ENCODE results near the gene DDX54.

Gene DDX54, protein sequence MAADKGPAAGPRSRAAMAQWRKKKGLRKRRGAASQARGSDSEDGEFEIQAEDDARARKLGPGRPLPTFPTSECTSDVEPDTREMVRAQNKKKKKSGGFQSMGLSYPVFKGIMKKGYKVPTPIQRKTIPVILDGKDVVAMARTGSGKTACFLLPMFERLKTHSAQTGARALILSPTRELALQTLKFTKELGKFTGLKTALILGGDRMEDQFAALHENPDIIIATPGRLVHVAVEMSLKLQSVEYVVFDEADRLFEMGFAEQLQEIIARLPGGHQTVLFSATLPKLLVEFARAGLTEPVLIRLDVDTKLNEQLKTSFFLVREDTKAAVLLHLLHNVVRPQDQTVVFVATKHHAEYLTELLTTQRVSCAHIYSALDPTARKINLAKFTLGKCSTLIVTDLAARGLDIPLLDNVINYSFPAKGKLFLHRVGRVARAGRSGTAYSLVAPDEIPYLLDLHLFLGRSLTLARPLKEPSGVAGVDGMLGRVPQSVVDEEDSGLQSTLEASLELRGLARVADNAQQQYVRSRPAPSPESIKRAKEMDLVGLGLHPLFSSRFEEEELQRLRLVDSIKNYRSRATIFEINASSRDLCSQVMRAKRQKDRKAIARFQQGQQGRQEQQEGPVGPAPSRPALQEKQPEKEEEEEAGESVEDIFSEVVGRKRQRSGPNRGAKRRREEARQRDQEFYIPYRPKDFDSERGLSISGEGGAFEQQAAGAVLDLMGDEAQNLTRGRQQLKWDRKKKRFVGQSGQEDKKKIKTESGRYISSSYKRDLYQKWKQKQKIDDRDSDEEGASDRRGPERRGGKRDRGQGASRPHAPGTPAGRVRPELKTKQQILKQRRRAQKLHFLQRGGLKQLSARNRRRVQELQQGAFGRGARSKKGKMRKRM

DNA sequence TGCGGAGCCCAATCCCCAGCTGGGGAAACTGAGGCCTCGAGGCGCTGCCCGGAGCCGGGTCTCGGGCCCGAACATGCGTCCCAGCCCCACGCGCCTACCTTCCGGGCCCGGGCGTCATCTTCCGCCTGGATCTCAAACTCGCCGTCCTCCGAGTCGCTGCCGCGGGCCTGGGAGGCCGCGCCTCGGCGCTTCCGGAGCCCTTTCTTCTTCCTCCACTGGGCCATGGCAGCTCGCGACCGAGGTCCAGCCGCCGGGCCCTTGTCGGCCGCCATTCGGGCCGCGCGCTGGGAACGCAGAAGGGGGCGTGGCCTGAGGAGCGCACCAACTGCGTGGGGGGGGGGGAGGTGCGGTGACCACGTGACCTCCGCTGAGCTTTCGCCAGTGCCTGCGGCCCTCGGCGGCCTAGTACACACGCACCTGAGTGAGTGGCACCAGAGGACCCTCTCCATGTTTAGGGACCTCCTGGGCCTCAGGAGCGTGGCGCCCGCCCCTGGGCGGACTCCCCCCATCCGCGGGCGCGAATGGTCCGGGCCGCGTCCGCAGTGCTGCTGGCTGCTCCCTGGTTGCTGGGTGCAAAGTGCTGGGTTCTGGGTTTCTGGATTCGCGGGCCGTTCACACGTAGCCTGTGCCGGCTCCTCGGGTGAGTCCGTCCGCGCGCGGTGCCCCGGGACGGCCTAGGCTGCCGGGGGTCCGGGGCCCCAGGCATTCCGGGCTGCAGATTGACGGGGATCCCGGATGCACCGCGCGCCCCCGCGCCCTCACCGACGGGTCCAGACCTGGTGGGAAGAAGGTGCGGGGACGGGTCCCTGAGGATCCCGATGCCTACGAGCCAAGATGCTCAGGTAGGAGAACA is at the start of gene DDX54, which contains the start of gene RITA1:
TSS of gene DDX54 (minus strand) at position 299 of the 853 bp plus-strand sequence. CDS start at position 272, 27 bp downstream.
TSS of gene RITA1 (plus strand) at position 542 of the 853 bp plus-strand sequence. CDS start 1,026 bp downstream, outside the sequence.
- peaks cover 15% of the 10 kb centered on the region for H3K4me1 ChIP-seq (ENCODE audit: insufficient read depth, low read length)
- H3K9me3 ChIP-seq (ENCODE audit: low read length) = no peaks in the 10 kb centered on the region
- peaks cover 23% of the 10 kb centered on the region for H3K36me3 ChIP-seq (ENCODE audit: insufficient read depth, low read length)
- H2AFZ ChIP-seq (ENCODE audit: low read depth, low read length) = peak within 1 kb of the TSS; percentile 86
- H3K4me3 ChIP-seq (ENCODE audit: low read length) = peak within 1 kb of the TSS; percentile 85
- no peaks in the 10 kb centered on the region for H3K27me3 ChIP-seq (ENCODE audit: insufficient read depth, low read length)

- Histone ChIP-seq H3K4me3 (ENCODE audit: low read length) (no peak overlapping the region), H3K27me3 (ENCODE audit: insufficient read depth, low read length) (no peaks in the 10 kb centered on the region), H3K9me3 (ENCODE audit: low read length) (peaks cover 4% of the 10 kb centered on the region), H2AFZ (ENCODE audit: low read depth, low read length) (no peak overlapping the region), H3K36me3 (ENCODE audit: insufficient read depth, low read length) (no peaks in the 10 kb centered on the region), H3K4me1 (ENCODE audit: insufficient read depth, low read length) (no peaks in the 10 kb centered on the region)
Measured at GRCh38 chr12:113234483-113234882, 49.2 kb upstream of the DDX54 start.

DNA sequence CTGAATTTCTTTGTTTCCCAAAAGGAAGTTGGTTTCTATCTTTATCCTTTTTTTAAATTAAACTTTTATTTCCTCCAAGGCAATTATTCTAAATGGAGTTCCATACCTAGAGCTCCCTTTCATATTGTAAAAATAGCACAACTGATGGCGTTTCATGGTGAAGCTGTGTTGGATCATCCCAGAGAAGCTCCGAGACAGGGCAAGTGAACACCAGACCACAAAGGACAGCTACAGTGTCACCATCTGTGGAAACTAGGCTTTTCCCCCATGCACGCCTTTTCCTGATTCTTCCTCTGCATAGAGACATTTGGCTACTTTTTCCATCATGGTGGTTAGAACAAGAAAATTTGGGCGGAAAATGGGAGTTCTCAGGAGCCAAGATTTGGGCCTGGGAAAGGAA is 48.7 kb upstream of the DDX54 start:
- H3K4me3 ChIP-seq (ENCODE audit: low read length) = no peak overlapping the region
- no peaks in the 10 kb centered on the region for H3K36me3 ChIP-seq (ENCODE audit: insufficient read depth, low read length)
- H3K9me3 ChIP-seq (ENCODE audit: low read length) = peaks cover 4% of the 10 kb centered on the region
- no peak overlapping the region for H2AFZ ChIP-seq (ENCODE audit: low read depth, low read length)
- H3K27me3 ChIP-seq (ENCODE audit: insufficient read depth, low read length) = no peaks in the 10 kb centered on the region
- peaks cover 4% of the 10 kb centered on the region for H3K4me1 ChIP-seq (ENCODE audit: insufficient read depth, low read length)

GRCh38 chr12:113232840-113233585 is 47.7 kb upstream of the DDX54 start:
- no peak overlapping the region for H3K4me3 ChIP-seq (ENCODE audit: low read length)

DNA sequence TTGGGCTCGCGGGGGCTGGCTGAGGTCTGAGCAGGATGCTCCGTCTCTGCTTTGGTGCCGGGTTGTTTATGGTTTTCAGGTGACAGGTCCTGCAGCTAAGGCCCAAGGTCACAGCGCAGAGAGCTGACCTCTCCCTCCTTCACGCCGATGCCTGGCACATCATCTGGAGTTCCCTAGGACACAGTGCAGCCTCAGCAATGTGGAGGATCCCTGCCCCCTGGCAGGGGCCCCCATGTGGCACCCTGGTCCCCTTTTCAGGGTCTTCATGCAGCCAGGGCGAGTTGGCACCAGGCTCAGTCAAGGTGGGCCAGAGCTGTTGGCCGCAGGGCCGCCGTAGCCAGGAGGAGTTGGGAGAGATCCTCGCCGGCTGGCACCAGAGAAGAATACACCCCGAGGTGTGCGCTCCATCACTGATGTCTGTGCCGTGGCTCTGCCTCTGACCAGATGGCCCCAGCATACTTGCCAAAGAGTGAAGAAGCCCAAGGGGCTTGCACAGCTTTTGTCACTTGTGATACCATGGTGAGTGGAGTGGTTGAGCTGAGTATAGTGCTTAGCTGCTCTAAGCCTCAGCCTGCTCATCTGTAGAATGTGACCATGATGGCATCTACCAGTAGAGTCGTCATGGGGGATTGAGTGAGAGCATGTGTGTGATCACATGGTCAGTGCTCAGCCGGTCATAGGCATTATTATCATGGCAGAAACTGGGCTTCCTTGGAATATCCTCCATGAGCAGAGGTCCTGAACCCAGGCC is 47.0 kb upstream of the DDX54 start:
- H3K9me3 ChIP-seq (ENCODE audit: low read length) = peaks cover 4% of the 10 kb centered on the region
- no peaks in the 10 kb centered on the region for H3K27me3 ChIP-seq (ENCODE audit: insufficient read depth, low read length)
- H3K4me1 ChIP-seq (ENCODE audit: insufficient read depth, low read length) = peaks cover 8% of the 10 kb centered on the region
- no peak overlapping the region for H3K4me3 ChIP-seq (ENCODE audit: low read length)
- no peaks in the 10 kb centered on the region for H3K36me3 ChIP-seq (ENCODE audit: insufficient read depth, low read length)
- no peak overlapping the region for H2AFZ ChIP-seq (ENCODE audit: low read depth, low read length)

More at GRCh38 chr12:113232840-113233585, 47.7 kb upstream of the DDX54 start:
- Histone ChIP-seq H3K4me1 (ENCODE audit: insufficient read depth, low read length) (peaks cover 8% of the 10 kb centered on the region), H2AFZ (ENCODE audit: low read depth, low read length) (no peak overlapping the region), H3K9me3 (ENCODE audit: low read length) (peaks cover 4% of the 10 kb centered on the region), H3K27me3 (ENCODE audit: insufficient read depth, low read length) (no peaks in the 10 kb centered on the region), H3K36me3 (ENCODE audit: insufficient read depth, low read length) (no peaks in the 10 kb centered on the region)

DNA sequence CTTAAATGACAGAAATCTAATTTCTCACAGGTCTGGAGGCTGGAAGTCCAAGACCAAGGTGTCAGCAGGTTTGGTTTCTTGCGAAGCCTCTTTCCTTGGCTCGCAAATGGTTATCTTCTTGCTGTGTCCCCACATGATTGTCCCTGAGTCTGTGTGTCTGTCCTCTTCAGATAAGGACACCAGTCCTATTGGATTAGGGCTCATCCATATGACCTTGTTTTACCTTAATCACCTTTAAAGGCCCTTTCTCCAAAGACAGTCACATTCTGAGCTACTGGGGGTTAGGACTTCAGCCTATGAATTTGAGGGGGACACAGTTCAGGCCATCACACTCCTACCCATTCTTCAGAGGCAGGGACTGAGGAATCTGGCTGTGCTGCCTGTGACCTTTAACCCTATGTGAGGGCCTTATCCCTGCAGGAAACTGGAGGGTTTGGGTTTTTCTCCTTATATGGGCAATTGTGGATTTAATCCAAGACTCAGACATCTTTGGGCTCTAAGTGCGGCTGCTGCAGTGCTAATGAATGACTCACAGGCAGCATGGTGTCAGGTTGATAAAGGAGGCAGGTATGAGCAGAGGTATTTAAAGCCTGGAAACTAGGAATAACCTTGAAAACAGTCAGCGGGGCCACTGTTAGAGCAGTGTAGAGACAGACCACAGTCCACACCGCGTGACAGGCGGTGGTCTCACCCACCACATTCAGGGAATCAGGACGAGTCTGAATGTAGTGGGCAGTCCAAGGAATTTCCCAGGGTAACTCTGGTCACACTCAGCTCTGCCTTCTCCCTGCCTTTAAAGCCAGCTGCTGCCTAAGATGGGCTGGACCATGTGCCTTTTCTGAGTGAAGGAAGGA is 46.2 kb upstream of the DDX54 start:
- Histone ChIP-seq H3K9me3 (ENCODE audit: low read length) (peaks cover 4% of the 10 kb centered on the region), H3K4me3 (ENCODE audit: low read length) (no peak overlapping the region), H3K27me3 (ENCODE audit: insufficient read depth, low read length) (no peaks in the 10 kb centered on the region), H3K36me3 (ENCODE audit: insufficient read depth, low read length) (no peaks in the 10 kb centered on the region), H2AFZ (ENCODE audit: low read depth, low read length) (no peak overlapping the region), H3K4me1 (ENCODE audit: insufficient read depth, low read length) (peaks cover 8% of the 10 kb centered on the region)

GRCh38 chr12:113230315-113231234 is 45.3 kb upstream of the DDX54 start:
- Histone ChIP-seq H3K27me3 (ENCODE audit: insufficient read depth, low read length) (no peaks in the 10 kb centered on the region), H3K9me3 (ENCODE audit: low read length) (peaks cover 4% of the 10 kb centered on the region), H2AFZ (ENCODE audit: low read depth, low read length) (no peak overlapping the region), H3K4me1 (ENCODE audit: insufficient read depth, low read length) (peaks cover 8% of the 10 kb centered on the region), H3K36me3 (ENCODE audit: insufficient read depth, low read length) (no peaks in the 10 kb centered on the region), H3K4me3 (ENCODE audit: low read length) (no peak overlapping the region)

- Histone ChIP-seq H3K27me3 (ENCODE audit: insufficient read depth, low read length) (no peaks in the 10 kb centered on the region), H3K4me3 (ENCODE audit: low read length) (no peak overlapping the region), H2AFZ (ENCODE audit: low read depth, low read length) (no peak overlapping the region), H3K36me3 (ENCODE audit: insufficient read depth, low read length) (no peaks in the 10 kb centered on the region), H3K9me3 (ENCODE audit: low read length) (peaks cover 4% of the 10 kb centered on the region), H3K4me1 (ENCODE audit: insufficient read depth, low read length) (peaks cover 8% of the 10 kb centered on the region)
Measured at GRCh38 chr12:113228394-113229028, 43.2 kb upstream of the DDX54 start.

GRCh38 chr12:113227686-113228391 is 42.6 kb upstream of the DDX54 start:
- no peak overlapping the region for H3K4me3 ChIP-seq (ENCODE audit: low read length)
- H3K36me3 ChIP-seq (ENCODE audit: insufficient read depth, low read length) = no peaks in the 10 kb centered on the region
- H3K27me3 ChIP-seq (ENCODE audit: insufficient read depth, low read length) = no peaks in the 10 kb centered on the region
- H3K9me3 ChIP-seq (ENCODE audit: low read length) = peaks cover 4% of the 10 kb centered on the region
- H2AFZ ChIP-seq (ENCODE audit: low read depth, low read length) = no peak overlapping the region
- peaks cover 13% of the 10 kb centered on the region for H3K4me1 ChIP-seq (ENCODE audit: insufficient read depth, low read length)
